Measurements from ENCODE around the gene GAL3ST2. TPM values are rescaled to one million over a fixed set of nuclear protein-coding genes. Genes with fewer than 3 reads are reported as not detected.
"Not testable (repeated sequence)": the region's sequence is repeated elsewhere in the genome, so short reads cannot be mapped to it uniquely, and the experiment has no call there.

GAL3ST2 gene
- polyA plus RNA-seq, 1 donor, result not detected

DNA sequence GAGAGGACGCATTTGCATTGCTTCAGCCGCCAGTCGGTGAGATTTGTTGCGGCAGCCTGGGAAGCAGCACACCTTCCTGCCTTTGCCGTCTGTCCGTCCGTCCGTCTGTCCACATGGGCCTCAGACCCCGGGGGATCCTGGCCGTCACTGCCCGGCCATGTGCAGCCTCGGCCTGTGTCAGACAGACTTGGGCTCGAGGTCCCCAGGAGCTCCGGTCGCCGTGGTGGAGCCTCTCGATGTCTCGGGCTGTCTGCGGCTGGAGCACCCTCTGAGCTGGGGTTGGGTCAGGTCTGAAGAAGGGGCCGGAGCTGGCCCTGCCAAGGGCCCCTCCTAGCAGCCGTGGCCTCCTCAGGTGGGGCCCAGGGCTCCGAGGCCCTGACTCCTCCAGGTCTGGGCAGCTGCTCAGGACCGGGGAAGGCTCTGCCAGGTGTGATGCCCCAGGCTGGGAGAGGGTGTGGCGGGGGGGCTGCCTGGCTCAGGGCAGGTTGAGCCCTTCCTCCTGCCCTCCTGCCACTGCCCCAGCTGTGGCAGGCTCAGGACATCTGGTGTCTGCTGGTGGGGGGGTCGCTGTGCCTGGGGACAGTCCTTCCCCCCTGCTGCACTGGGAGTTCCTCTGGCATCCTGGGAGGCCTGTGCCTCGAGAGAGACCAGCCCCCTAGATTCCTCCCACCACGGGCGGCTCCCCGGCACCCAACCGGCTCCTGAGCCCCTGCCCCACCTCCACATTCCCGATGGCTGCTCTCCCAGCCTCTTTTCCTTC, 44.2 kb downstream of the GAL3ST2 start:
- no peak for DNase-seq

DNA sequence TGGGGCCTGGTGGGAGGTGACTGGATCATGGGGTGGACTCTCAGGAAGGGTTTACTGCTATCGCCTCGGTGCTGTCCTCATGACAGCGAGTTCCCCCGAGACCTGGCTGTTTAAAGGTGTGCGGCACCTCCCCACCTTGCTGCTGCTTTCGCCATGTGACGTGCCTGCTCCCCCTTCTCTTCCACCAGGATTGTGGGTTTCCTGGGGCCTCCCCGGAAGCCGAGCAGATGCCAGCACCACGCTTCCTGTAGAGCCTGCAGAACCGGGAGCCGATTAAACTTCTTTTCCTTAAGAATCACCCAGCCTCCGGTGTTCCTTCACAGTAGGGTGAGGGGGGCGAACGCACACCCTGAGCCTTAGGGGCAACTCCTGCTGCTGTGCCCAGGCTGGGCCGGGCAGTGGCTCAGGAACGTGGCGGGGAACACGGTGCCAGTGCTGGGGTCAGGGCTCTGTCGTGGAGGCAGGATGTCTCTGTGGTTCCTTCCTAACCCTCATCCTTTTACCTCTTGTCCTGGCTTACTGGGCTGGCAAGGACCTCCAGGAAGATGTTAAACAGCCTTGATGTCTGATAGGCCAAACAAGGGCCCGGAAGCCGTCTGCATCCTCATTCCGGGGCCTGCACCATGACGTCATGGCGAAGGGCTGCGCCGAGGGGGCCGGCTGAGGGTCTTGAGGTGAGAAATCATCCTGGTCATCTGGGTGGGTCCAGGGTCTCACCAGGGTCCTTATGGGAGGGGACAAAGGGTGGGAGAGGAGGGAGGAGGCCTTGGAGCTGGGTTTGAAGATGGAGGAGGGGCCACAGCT, 45.0 kb downstream of the GAL3ST2 start:
- no peak for DNase-seq

DNA sequence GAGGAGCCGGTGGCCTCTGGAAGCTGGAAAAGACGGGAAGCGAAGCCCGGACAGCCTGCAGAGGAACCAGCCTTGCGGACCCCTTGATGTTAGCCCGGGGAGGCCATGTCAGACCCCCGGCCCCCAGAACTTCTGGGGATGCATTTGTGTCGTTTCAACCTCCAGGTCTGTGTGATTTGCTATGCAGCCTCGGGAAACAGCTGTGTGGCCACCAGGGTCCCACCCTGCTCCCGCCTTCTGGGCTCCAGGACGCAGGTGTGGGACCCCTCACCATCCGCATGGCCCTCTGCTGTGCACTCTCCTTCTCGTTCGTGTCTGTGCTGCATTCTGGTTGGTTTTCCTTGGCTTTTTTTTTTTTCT, 45.6 kb downstream of the GAL3ST2 start:
- DNase-seq, result no peak

DNA sequence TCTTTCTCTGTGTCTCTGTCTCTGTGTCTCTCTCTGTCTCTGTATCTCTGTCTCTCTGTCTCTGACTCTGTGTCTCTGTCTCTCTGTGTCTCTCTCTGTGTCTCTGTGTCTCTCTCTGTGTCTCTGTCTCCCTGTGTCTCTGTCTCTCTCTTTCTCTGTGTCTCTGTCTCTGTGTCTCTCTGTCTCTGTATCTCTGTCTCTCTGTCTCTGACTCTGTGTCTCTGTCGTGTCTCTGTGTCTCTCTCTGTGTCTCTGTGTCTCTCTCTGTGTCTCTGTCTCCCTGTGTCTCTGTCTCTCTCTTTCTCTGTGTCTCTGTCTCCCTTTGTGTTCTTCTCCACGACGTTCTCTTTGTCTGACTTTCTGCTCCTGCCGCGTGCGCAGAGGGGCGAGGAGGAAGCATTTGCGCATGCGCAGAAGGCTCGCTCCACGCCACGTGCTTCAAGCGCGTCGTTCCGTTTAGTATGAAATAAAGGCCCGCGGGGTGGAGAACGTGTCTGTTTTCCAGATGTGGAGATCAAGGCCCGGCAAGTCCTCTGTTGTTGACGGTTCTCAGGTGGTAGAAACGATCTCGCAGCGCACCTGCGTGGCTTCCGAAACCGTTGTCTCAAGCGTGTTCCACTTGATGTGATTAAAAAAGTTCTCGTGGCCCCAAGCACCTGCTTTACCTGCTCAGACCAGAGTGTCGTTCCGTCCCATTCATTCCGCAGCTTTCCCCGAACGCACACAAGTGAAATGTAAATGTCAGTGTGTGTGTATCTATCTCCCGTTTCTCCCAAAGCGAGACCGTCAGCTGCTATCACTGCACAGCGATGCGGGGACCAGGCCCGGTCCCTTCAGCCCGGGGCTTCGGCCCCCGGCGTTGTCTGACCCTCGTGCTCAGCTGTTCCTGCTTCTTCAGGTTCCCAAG, 47.2 kb downstream of the GAL3ST2 start:
- DNase-seq, result not testable (repeated sequence)

DNA sequence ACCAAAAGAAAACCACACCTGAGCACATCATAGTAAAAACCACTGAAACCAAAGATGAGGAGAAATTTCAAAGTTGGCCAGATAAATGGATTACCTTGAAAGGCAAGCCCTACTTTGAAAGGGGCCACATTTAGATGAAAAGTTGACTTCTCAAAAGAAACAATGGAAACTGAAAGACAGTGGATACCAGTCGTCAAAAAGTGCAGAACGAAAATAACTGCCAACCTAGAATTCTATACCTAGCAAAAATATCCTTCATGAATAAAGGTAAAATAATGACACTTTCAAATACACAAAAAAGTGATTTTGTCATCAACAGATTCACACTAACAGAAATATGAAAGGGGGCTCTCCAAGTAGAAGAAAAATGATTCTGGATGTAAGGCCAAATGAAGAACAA, 50.8 kb downstream of the GAL3ST2 start:
- no peak for DNase-seq

DNA sequence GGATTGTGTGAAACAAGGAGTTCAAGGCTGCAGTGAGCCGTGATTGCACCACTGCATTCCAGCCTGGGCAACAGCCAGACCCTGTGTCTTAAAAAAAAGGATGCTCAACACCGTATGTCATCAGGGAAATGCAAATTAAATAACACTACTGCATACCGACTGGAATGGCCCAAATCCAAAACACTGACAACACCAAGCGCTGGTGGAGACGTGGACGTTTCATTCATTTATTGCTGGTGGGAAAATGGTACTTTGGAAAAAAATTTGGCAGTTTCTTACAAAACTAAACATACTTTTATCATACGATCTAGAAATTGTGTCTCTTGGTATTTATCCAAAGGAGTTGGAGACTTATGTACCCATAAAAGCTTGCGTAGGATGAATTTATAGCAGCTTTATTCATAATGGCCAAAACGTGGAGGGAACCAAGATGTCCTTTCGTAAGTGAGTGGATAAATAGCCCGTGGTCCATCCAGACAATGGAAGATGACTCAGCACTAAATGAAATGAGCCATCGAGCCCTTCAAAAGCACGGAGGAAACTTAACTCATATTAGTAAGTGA, 56.6 kb downstream of the GAL3ST2 start:
- no peak for DNase-seq

DNA sequence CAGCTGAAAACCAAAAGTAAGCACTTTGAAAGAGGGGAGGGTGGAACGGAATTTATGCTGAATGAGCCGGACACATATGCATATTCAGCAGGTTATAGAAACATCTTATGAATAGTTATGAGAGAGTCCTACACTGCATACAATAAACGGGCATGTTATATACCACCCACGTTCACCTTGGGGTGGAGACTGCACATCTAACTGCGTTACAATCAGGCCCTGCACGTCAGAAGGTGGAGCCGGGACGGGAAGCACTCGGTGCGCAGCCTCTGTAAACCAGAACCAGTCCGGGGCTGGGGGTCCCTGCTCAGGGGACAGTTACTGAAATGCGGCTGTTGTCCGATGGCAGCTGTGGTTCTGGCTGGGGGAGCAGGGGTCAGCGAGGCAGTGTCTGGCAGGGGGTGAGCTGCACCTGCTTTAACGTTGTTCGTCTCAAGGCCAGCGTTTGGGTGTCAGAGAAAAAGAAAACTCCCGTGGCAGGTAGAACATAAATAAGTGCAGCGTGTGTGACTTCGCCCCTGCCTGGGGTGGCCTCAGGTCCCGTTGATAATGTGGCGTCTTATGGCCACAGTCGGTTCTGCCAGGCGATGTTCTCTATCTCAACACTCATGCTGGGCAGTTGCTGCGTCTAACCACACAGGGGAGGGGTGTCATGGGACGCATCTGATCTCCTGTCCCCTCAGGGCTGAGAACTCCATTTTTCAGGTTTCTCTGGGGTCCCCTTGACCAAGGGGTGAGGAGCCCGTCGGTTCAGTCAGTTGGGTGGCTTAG, 57.3 kb downstream of the GAL3ST2 start:
- not testable (repeated sequence) for DNase-seq

DNA sequence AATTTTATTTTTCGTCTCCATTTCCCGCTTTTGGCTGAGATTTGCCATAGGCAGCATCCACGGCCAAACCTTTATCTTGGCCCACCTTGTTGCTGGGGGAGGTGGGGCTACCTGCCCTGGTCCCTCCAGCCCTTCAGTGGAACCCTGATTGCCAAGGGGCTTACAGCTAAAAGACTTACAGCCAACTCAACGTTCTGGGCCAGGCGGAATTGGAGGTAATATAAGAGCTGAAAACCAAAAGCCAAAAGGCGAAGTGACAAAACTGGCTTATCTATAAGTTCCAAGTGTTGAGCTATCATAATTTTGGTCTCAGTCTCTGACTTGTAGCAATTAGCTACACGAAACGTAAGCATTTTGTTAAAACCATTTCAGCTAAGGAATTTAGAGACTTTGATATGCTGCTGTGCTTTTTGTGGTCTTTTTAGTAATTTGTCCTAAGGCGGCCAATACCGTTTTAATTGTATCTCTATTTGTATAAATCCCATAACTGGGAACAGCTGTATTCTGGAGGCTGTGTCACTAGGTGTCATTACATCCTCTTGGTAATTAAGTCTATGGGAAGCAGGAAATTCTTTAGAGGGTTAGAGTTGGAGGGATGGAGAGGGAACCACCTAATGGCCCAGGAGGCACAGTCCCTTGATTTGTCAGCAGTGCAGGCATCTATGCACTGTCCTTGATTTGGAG, 58.0 kb downstream of the GAL3ST2 start:
- DNase-seq, result no peak

DNA sequence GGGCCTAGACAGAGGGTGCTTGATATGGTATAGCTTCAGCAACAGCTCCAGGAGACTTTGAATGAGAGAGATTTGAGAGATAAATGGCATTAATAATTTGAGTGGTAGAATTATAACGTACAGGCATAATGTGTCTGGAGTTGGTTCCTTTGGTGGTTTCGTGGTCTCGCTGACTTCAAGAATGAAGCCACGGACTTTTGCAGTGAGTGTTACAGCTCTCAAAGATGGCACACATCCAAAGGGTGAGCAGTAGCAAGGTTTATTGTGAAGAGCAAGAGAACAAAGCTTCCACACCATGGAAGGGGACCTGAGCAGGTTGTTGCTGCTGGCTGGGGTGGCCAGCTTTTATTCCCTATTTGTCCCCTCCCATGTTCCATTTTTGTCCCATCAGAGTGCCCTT, 59.0 kb downstream of the GAL3ST2 start:
- no peak for DNase-seq

DNA sequence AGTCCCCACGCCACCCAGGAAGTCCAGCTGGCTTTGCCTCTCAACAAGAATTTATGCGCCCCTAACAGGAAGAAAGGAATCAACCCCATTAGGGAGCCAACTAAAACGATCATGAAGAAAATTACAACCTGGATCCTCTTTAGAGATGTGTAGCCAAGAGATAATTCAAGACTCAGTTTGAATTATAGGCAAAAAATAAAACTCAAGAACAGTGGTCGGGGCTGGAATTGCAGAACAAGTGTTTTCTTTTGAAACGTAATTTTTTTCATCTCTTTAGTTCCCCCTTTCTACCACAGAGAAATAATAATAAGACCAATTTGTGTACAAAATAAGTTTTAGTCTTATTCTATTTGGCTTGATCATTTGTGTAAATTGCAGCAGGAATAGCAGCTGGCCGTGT, 59.7 kb downstream of the GAL3ST2 start:
- no peak for DNase-seq

DNA sequence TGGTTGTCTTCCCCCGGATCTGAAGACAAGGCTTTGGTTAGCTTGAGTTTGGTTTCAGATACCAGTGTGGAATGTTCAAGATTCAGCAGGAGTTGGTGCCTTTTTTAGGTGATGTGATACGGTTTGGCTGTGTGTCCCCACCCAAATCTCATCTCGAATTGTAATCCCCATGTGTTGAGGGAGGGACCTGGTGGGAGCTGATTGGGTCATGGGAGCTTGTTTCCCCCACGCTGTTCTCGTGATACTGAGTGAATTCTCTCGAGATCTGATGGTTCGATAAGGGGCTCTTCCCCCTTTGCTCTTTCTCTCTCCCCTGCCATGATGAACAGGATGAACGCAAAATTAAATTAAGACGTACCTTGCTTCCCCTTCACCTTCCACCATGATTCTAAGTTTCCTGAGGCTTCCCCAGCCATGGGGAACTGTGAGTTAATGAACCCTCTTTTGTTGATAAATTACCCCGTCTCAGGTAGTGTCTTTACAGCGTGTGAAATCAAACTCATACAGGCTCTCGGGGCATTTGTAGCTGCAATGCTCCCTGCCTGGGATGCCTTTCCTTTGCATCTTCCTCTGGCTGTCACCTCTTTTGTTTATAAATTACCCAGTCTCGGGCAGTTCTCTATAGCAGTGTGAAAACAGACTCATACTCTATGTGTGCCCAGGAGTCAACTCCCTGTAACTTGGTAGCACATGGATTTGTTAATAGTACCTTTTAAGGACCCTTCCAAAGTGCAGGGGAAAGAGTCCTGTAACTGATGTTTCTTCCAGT, 60.8 kb downstream of the GAL3ST2 start:
- DNase-seq, result no peak

DNA sequence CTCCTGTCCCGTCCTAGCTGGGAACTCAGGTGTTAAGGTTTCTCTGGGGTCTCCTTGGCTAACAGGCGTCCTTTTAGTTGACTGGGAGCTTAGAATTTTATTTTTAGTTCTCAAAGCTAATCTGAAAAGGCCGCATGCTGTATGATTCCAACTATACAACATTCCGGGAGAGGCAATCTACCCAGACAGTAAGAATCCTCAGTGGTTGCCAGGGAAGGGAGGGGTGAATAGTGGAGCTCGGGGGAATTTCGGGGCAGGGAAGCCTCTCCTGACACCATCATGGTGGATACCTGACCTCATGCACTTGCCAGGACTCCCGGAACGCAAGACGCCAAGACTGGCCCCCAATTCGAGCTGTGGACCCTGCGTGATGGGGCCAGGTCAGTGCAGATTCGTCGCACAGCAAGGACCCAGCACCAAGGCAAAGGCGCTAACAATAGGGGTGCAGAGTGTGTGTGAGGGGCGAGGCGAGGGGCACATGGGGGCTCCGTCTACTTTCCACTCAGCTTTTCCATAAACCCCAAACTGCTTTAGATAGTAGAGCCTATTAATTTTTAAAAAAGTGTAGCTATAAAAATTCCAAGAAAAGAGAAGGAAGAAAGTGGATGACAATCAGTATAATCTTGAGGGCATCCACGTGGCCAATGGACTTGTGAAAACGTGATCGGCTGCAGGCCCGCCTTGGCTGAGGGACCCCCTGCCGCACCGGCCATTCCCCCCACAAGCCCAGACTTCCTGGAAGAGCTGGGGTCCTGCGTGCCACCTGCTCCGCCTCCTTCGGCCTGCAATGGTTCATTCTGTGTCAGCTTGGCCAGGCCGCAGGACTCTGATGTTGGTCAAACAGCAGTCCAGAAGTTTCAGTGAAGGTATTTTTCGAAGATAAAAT, 64.8 kb downstream of the GAL3ST2 start:
- no peak for DNase-seq

DNA sequence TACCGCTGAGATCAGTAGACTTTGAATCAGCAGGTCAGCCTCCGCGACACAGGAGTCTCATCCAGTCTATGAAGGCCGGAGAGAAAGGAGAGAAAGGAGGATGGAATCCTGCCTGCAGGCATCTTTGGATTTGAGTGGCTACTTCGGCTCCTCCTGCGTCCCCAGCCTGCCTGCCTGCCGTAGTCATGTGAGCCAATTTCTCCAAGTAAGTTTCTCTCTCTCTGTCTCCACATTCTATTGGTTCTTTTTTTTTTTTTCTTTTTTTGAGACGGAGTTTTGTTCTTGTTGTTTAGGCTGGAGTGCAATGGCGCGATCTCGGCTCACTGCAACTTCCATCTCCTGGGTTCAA, 65.4 kb downstream of the GAL3ST2 start:
- DNase-seq, result no peak

DNA sequence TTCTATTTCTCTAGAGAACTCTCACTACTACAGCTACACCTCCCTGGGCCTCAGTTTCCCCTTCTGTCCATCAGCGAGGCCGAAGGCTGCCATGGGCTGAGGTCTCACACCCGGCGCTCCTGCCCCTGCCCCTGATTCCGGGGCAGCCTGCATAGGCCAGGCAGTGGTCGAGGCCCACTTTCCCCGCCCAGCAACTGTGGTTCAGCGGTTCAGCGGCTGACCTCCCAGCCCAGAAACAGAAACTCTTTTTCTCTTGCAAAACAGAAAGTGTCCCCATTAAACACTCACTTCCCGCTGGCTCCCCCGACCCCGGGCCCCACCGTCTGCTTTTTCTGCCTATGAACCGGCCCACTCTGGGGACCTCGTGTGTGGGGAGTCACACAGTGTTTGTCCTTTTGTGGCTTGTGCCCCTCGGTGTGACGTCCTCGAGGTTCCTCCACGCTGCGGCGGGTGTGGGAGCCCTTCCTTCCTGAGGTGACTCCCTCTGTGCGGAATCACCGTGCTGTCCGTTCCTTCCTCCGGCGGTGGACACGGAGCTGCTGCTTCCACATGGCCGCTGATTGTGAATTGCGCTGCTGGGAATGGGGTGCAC, 66.1 kb downstream of the GAL3ST2 start:
- DNase-seq, result no peak

DNA sequence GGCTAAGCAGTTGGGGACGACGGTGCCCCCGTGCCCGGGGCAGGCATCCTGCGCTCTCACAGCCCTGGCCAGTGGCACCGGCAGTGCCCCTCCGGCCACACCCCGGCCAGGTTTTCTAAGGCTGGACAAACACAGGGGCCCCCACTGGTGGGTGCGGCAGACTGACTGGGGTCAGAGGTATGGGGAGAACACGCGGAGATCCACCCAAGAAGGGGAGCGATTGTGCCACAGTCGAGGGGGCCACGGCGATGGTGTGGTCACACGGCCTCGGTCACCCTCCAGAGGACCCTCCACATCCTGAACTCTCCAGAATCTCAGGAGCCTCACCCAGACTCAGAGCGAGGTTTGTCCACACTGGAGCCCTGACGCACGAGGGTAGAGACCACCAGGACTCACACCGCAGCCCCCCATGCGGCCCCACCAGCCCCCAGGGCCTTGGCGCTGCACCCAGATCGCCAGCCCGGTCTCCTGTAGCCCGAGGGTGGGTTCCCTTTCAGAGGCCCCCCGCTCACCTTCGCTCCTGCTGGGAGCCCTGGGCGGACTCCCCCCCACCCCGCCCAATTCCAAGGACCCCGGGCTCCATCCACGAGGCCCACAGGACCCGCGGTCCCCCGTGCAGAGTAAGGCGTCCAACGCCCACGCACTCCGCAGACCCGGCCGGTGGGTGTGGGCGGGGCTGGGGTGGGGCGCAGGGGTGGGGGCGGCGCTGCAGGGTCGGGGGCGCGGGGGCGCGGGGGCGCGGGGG, 66.9 kb downstream of the GAL3ST2 start:
- no peak for DNase-seq

DNA sequence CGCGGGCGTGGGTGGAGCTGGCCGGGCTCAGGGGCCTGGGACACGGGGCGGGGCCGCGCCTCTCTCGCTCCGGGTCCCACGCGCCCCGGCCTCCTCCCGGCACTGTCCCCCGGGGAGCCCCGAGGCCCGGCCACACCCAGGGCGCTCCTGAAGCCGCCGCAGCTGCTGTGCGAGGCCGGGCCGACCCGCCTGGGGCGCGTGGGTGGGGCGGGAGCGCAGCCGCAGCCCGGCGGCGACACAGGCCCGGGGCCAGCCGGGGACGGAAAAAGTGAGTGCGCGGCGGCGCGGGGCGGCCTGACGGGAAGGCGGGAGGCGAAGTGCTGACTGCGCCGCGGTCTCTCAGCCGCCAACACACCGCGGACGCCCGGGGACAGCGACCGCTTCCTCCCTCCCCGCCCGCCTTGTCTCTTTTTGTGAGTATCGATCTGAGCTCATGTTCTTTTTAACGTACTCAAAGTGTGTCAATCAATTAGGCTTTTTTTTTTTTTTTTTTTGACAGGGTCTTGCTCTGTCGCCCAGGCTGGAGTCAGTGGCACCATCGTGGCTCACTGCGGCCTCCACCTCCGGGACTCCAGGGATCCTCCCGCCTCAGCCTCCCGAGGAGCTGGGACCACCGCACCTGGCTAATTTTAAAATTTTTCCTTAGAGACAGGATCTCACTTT, 67.6 kb downstream of the GAL3ST2 start:
- peak; percentile 93 for DNase-seq

DNA sequence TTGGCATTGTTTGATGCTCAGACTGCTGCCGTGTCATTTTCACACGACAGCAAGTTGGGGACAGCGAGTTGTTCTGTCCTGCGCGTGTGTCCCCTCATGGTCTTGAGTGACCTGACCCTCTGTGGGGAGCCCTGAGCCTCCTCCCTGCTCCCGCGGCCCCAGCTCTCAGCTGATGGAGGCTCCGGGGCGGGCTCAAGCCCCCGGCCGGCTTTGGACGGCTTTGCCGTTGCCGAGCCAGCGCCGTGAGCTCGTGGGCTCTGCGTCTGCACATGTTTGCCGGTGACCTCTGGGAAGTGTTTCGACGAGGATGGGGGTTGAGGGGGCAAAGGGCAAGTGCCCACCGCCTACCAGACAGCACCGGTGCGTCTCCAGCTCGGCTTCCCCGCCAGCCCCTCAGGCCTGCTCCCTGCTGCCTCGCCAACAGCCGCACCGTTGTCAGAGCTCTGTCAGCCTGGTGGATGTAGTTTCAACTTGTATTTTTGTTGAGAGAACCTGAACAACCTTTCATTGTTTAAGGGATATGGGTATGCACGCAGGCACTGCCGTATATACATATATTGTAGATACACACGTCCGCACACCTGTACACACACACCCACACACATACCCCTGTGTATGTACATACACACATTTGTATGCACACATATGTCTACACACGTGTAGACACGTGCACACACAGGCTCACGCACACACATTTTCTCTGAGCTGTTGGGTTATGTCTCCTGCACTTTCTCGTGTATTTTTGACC, 68.4 kb downstream of the GAL3ST2 start:
- no peak for DNase-seq
